Adrenal gland (tissue), 12 donors: ENCODE results near the gene HS2ST1. TPM values are rescaled to one million over a fixed set of nuclear protein-coding genes. Genes with fewer than 3 reads are reported as not detected.

Source experiments
- DNase-seq, 7 donors: peaks; one replicate each; pipeline ENCODE4 v3.0.0-alpha.2; 2019 to 2020
- H3K27ac ChIP-seq, 5 donors: fragments of 200-600 bp; sonication (generic) in 4 of 5; 1 replicate in 3 of 5; 2 replicates in 2 of 5; pipeline versions ENCODE4 v1.5.1 to v1.8.0; 2016 to 2020; ENCODE audit warnings: mild to moderate bottlenecking in 1 of 5
- H3K27me3 ChIP-seq: fragments of 200-600 bp; 2 replicates; pipeline ENCODE4 v1.8.0; 2021
- H3K36me3 ChIP-seq, 2 donors: fragments of 200-600 bp; replicated peaks in 1 of 2; 1 replicate in 1 of 2; 2 replicates in 1 of 2; pipeline versions ENCODE4 v1.5.1 to v1.8.0; 2018 to 2022
- H3K4me1 ChIP-seq, 2 donors: fragments of 200-600 bp; replicated peaks in 1 of 2; 1 replicate in 1 of 2; 2 replicates in 1 of 2; pipeline versions ENCODE4 v1.5.1 to v1.8.0; 2018 to 2021
- H3K4me3 ChIP-seq, 4 donors: fragments of 200-600 bp; sonication (generic) in 3 of 4; one replicate each; pipeline ENCODE4 v1.5.1; 2016 to 2018
- H3K9me3 ChIP-seq, 3 donors: fragments of 200-600 bp; sonication (generic) in 1 of 3; replicated peaks in 1 of 3; 1 replicate in 2 of 3; 2 replicates in 1 of 3; pipeline versions ENCODE4 v1.5.1 to v1.8.0; 2016 to 2021
- POLR2A ChIP-seq, 2 donors: fragments of 450-650 bp; IDR thresholded peaks; one replicate each; pipeline ENCODE4 v1.6.1; 2017; ENCODE audit warnings: antibody characterized with exemption in 2 of 2, mild to moderate bottlenecking in 2 of 2, moderate library complexity in 1 of 2
- WGBS, 4 donors: extraction: QIAGEN DNeasy Blood & Tissue Kit in 2 of 4; methylation state at CpG; one replicate each; pipeline versions ENCODE4 v1.1.5 to v1.1.7; 2013 to 2017; 5-methylcytosine and 5-hydroxymethylcytosine counted together
- intact Hi-C, 2 donors: fragments of 100-400 bp; cut with DNase I; formaldehyde crosslinking; loops; one replicate each; pipeline versions ENCODE4 v1.14.1 to v1.15.0; 2022 to 2023
- polyA plus RNA-seq, 3 donors: library from polyadenylated mRNA; stranded (reverse); fragments of 200-250 nt in 2 of 3; fragments of 350-450 nt in 1 of 3; fragmentation: Illumina TruSeq in 1 of 3; extraction: RNeasy Lipid Tissue Mini Kit (QIAGEN cat#74804) in 1 of 3; gene quantifications; one replicate each; pipeline ENCODE4 v1.2.3, GENCODE V29; 2013 to 2014
- total RNA-seq, 9 donors: library from RNA; depleted of rRNA in 4 of 9; stranded (reverse); fragments of >200 nt in 4 of 9; fragments of 120-200 nt in 1 of 9; fragmentation: NEBNext Ultra II Directional in 1 of 9; extraction: Animal tissue kit (Norgen Biotek cat#: 25700) in 1 of 9; gene quantifications; one replicate each; pipeline versions ENCODE4 v1.1.0 to v1.2.4, GENCODE V29; 2013 to 2023
- TF ChIP-seq, protein P1 (sequence below), 6 experiments: fragments of 450-650 bp in 4 of 6; fragments of 200-600 bp in 2 of 6; sonication (generic) in 1 of 6; IDR thresholded peaks; 1 replicate in 5 of 6; 2 replicates in 1 of 6; pipeline versions ENCODE4 v1.5.1 to v1.8.0; 2016 to 2021; ENCODE audit warnings: antibody characterized with exemption in 6 of 6, mild to moderate bottlenecking in 2 of 6, moderate library complexity in 1 of 6
- donor health status: healthy with polysubstance abuse.
- donor health status: Bipolar disorder and iron deficiency.
- donor health status: DM: yes; HTN: yes; CAD: no.
- donor health status: DM: no; HTN: no; CAD: no.
- donor health status: DM: no; HTN: no; CAD: no.
- donor health status: DM: yes; HTN: yes; CAD: no.

HS2ST1 gene
- total and polyA plus RNA-seq, 12 donors: 11.2 to 131 (median 46.5) TPM

DNA sequence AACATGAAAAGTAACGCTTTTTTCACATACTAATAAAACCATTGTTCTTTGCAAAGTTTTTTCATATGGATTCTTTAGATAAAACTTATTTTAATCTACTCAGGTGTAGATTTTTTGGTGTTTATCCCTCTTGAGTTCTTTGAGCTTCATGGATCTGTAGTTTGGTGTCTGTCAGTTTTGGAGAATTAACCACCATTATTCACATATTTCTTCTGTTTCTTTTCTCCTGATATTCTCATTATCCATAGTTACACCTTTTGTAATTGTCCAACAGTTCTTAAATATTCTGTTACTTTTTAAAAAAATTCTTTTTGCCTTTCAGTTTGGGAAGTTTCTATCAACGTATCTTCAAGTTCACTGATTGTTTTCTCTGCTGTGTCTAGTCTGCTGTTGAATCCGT lies 18.6 kb downstream of the HS2ST1 start:
- Histone ChIP-seq H3K27me3 (no peaks in the 10 kb centered on the region), H3K27ac (no peak overlapping the region), H3K4me3 (no peak overlapping the region), H3K36me3 (no peaks in the 10 kb centered on the region), H3K4me1 (peaks cover 11 to 37% of the 10 kb centered on the region in 2 donors), H3K9me3 (no peaks in the 10 kb centered on the region)
- TF ChIP-seq POLR2A (IDR thresholded peaks at IDR 0.05): no peak
- TF ChIP-seq, protein P1, sequence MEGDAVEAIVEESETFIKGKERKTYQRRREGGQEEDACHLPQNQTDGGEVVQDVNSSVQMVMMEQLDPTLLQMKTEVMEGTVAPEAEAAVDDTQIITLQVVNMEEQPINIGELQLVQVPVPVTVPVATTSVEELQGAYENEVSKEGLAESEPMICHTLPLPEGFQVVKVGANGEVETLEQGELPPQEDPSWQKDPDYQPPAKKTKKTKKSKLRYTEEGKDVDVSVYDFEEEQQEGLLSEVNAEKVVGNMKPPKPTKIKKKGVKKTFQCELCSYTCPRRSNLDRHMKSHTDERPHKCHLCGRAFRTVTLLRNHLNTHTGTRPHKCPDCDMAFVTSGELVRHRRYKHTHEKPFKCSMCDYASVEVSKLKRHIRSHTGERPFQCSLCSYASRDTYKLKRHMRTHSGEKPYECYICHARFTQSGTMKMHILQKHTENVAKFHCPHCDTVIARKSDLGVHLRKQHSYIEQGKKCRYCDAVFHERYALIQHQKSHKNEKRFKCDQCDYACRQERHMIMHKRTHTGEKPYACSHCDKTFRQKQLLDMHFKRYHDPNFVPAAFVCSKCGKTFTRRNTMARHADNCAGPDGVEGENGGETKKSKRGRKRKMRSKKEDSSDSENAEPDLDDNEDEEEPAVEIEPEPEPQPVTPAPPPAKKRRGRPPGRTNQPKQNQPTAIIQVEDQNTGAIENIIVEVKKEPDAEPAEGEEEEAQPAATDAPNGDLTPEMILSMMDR (IDR thresholded peaks at IDR 0.05): no peak
- WGBS, 4 donors: 95 to 98% (median 96%) methylated on average over 3 of the region's 3 CpGs
- DNase-seq: no peak
- intact Hi-C loops: no loop called here

DNA sequence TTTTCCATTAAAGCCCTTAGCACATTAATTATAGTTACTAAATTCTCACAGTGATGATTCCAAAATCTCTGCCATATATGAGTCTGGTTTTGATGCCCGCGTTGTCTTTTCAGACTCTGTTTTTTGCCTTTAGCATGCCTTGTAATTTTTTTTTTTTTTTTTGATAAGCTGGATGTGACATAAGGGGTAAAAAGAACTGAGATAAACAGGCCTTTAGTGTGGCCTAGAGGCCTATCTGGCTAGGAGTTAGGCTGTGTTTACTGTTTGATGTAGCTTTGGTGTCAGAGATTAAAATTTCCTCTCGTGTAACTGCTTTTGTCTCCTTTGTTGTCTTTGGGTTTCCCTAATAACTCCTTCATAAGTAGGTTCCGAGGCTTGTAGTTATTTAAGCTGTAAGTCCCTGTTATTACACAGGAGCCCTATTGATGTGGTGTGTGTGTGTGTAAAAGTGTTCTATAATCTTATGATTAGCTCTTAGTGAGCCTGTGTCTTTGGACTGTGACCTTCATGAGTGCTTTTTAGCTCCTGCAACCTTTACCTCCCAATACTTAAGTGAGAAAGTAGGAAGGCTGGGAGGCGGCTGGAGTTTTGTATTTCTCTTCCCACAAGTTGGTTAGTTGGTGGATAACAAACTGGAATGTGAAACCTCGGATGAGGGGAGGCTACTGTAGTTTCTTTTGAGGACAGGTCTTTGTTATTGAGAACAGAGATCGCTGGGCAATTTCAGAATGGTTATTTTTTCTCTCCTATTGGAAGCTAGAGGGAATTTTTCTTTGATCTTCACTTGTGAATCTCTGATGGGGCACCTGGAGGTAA lies 19.3 kb downstream of the HS2ST1 start:
- intact Hi-C loops: no loop called here
- Histone ChIP-seq H3K27me3 (no peaks in the 10 kb centered on the region), H3K4me1 (peaks cover 6 to 37% of the 10 kb centered on the region in 2 donors), H3K36me3 (no peaks in the 10 kb centered on the region), H3K9me3 (no peaks in the 10 kb centered on the region), H3K27ac (peak overlapping the region in 3 of 5 donors; percentile 17 to 29 (median 27)), H3K4me3 (no peak overlapping the region)
- no peak for DNase-seq
- TF ChIP-seq, protein P1 (IDR thresholded peaks at IDR 0.05): no peak
- no peak for TF ChIP-seq POLR2A (IDR thresholded peaks at IDR 0.05)
- 65 to 70% (median 68%) methylated on average over 7 of the region's 7 CpGs for WGBS, 4 donors

DNA sequence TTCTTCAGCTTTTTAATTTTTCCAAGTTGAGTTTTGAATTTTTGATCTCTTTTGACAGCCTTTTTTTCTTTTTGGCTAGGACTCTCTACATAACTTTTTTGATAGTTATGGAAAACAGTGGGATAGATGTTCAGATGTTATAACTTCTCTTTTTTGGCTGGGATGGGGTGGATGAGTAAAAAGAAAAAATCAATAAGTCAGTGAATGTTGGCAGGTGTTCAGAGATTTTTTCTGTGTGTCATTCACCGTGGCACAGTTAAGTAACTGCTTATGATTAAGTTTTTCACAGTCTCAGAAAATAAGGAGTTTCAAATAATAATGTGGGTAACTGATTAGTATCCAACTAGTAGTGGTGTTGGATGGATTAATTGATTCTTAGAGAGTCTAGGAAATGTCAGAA lies 24.0 kb downstream of the HS2ST1 start:
- TF ChIP-seq, protein P1 (IDR thresholded peaks at IDR 0.05): no peak
- no peak for TF ChIP-seq POLR2A (IDR thresholded peaks at IDR 0.05)
- H3K9me3 ChIP-seq: no peaks in the 10 kb centered on the region
- H3K27me3 ChIP-seq: no peaks in the 10 kb centered on the region
- no peak for DNase-seq
- 36 to 61% (median 43%) methylated on average over 1 of the region's 1 CpG for WGBS, 4 donors
- H3K27ac ChIP-seq: no peak overlapping the region
- intact Hi-C loops: no loop called here
- peaks cover 5 to 48% of the 10 kb centered on the region in 2 donors for H3K4me1 ChIP-seq
- H3K4me3 ChIP-seq: no peak overlapping the region
- H3K36me3 ChIP-seq: no peaks in the 10 kb centered on the region

DNA sequence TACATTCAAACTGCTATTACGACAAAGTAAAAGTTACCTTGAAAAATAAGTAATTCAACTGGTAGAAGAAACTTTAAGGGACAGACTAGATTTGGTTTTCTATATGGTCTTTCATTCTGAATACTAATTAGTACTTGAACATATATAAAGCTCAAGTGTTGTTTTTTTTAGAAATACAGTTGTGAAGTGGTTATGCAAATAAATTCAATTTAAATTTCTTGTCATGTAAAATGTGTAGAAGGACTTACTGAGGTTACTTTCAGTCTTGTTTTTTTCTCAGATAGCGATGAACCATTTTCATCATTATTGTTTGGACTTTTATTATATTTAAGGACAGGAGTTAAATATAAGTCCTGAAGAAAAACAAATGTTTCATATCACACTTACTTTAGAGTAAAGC lies 24.4 kb downstream of the HS2ST1 start:
- no peak for DNase-seq
- no peak for TF ChIP-seq POLR2A (IDR thresholded peaks at IDR 0.05)
- TF ChIP-seq, protein P1 (IDR thresholded peaks at IDR 0.05): no peak
- intact Hi-C loops: no loop called here
- Histone ChIP-seq H3K4me1 (peaks cover 5 to 44% of the 10 kb centered on the region in 2 donors), H3K36me3 (no peaks in the 10 kb centered on the region), H3K9me3 (no peaks in the 10 kb centered on the region), H3K4me3 (no peak overlapping the region), H3K27me3 (no peaks in the 10 kb centered on the region), H3K27ac (no peak overlapping the region)
- WGBS, 4 donors: 70 to 76% (median 73%) methylated on average over 2 of the region's 2 CpGs
